Urothelium cell line (cell line): Measurements from ENCODE around the gene CNOT2.
A peak's percentile ranks its signal among the peaks of the same experiment; 100 is the strongest.
"Not testable (repeated sequence)": the region's sequence is repeated elsewhere in the genome, so short reads cannot be mapped to it uniquely, and the experiment has no call there.

Experiments used
- DNase-seq: peaks from one replicate; pipeline ENCODE4 v3.0.0; 2011; ENCODE audit warnings: low spot score, mixed read lengths
- FAIRE-seq: peaks from 2 replicates; lab custom pipeline; 2011; peaks lifted over from hg19 to GRCh38; lab: Jason Lieb, UNC

CNOT2 gene

GRCh38 chr12:70359458-70360197 lies 116.4 kb downstream of the CNOT2 start:
- DNase-seq (no peak), FAIRE-seq (no peak)

- DNase-seq = no peak
- FAIRE-seq = no peak
Observed at GRCh38 chr12:70360218-70360617, 117.0 kb downstream of the CNOT2 start.

- DNase-seq = peak; percentile 16
- FAIRE-seq = no peak
Observed at GRCh38 chr12:70364695-70365397, 121.6 kb downstream of the CNOT2 start.

- FAIRE-seq (no peak), DNase-seq (no peak)
Observed at GRCh38 chr12:70365398-70365647, 122.1 kb downstream of the CNOT2 start.

GRCh38 chr12:70365648-70366518 lies 122.7 kb downstream of the CNOT2 start, which contains the start of gene KCNMB4:
KCNMB4 (plus strand) TSS chr12:70366290; CDS start chr12:70366735, 445 bp downstream.
- peak; percentile 81 for DNase-seq
- FAIRE-seq = no peak

- no peak for FAIRE-seq
- peak; percentile 38 for DNase-seq
Observed at GRCh38 chr12:70366581-70367257, 123.5 kb downstream of the CNOT2 start.

DNA sequence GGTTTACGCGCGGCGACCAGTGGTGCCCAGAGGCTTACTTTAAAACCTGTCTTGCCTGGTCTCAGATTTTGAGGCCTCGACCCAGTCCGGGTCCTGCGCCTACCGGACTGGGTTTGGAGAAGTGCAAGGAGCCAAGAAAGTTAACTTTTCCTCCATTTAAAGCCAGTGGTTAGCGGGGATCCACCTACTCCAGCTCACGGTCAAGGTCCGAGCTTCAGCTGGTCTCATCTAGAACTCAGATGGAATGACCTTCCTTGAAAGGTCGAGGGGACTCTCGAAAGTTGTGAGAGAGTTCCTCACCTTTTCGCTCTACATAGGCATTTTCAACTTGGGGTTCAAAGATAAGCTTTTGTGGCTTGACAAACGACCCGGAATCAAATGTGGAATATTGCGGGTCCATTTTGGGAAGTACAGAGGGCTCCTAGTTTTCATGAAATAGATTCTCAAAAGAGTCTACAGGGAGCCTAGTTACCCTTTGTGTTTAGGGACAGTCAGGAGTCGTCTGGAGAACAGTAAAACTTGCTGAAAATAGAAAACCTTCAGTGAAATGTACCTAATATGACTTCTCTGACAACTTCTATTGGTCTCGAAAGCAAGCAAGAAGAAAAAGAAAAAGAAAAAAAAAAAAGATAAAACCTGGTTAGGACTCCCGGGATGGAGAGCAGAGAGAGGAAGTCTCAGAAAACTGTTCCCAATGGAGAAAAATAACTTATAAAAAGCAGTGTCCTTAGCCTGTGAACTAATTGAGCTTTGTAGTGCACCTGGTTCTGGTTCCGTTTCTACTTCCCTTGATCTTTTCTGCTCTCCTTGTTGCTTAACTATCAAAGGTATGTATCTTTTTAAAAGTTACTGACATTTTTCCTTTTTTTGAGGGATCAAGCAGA lies 124.3 kb downstream of the CNOT2 start:
- FAIRE-seq (no peak), DNase-seq (no peak)

DNA sequence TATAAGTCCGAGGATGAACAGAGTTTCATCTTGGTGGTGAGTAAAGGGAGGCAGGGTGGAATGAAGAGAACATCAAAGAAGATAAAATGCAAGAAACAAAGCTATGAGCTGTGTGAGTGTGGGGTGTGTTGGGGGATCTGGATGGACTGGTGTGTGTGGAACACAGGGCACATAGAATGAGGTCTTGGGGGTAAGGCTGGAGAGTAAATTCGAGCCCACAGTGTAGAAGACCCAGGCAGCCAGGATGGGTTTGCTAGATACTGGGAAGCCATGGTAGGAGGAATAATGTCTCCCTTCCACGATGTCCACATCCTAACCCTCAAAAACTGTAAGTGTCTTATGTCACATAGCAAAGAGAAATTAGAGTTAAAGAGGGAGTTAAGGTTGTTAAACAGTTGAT lies 129.6 kb downstream of the CNOT2 start:
- DNase-seq = no peak
- FAIRE-seq = no peak

DNA sequence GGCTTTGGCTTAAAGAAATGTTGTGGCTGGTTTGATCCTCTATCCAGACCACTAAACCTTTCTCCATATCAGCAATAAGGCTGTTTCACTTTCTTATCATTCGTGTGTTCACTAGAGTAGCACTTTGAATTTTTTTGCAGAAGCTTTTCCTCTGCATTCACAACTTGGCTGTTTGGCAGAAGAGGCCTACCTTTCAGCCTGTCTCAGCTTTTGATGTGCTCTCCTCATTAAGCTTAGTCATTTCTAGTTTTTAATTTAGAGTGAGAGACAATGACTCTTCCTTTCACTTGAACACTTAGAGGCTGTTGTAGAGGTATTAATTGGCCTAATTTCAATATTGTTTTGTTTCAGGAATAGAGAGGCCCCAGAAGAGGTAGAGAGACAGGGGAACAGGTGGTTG lies 136.6 kb downstream of the CNOT2 start:
- DNase-seq = no peak
- FAIRE-seq = no peak

GRCh38 chr12:70383484-70383883 lies 140.3 kb downstream of the CNOT2 start:
- no peak for FAIRE-seq

DNA sequence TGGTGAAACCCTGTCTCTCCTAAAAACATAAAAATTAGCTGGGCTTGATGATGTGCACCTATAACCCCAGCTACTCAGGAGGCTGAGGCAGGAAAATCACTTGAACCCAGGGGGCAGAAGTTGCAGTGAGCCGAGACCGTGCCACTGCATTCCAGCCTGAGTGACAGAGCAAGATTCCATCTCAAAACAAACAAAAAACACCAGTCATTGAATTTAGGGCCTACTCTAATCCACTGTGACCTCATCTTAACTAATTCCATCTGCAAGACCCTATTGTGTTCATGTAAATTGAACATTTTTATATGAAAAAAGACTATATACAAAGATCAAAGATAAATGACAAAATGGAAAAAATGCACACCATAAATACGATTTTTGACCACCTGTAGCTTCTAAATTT lies 140.7 kb downstream of the CNOT2 start:
- no peak for DNase-seq
- no peak for FAIRE-seq

More at GRCh38 chr12:70383484-70383883, 140.3 kb downstream of the CNOT2 start:
- no peak for DNase-seq

- FAIRE-seq = no peak
- no peak for DNase-seq
Observed at GRCh38 chr12:70386771-70387170, 143.5 kb downstream of the CNOT2 start.

DNA sequence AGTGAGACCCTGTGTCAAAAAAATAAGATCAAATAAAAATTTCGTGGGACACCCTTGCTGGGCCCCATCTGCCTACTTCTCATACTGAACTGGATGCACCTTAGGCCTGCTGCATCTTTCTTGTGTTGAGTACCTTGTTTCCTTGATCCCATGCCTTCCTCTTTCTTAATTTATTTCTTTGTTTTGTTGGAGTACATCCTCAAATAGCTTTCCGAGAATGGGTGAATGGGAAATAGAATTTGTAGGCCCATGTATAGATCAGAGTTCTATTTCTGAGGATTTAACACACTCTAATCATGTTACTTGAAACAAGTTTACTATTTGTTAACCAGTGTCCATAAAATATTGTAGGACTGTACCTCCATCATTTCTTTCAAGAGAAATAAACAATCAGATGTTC lies 146.4 kb downstream of the CNOT2 start:
- DNase-seq = no peak
- no peak for FAIRE-seq

DNA sequence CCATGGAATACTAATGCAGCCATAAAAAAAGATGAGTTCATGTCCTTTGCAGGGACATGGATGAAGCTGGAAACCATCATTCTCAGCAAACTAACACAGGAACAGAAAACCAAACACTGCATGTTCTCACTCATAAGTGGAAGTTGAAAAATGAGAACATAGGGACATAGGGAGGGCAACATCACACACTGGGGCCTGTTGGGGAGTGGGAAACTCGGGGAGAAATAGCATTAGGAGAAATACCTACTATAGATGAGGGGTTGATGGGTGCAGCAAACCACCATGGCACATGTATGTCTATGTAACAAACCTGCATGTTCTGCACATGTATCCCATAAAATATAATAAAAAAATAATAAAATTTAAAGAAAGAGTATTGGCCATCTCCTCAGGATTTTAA lies 149.4 kb downstream of the CNOT2 start:
- DNase-seq, FAIRE-seq: not testable (repeated sequence)

DNA sequence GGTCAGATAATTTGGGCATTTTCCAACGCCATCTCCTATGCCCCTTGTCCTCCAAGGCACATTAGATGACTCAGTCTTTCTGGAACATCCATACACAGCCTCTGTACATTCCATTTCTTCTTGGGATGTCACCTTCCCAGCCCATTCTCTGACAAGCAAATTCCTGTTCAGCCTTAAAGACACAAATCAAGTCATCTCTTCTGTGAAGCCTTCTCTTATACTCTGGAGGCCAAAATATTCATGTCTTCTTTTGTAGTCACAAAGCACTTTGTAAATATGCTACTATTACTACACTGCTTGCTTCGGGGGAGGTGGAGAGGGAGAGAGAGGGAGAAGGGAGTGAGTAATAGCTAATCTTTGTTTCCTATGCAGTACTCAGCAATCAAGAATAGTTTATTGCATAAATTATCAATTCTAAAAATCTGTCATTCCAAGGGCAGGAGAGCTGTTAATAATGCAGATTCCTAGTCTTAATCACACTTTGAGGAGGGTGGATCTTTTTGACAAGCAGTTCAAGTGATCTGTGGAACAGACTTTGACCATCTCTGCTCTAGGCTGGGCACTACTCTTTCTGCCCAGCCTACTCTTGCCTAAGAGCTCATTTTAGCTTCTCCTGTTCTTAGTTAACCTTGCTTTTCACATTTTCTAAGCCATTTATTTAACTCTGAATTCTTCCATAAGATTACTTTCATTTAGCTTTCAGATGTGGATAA lies 150.7 kb downstream of the CNOT2 start:
- DNase-seq (peak; percentile 11), FAIRE-seq (no peak)

- no peak for DNase-seq
Observed at GRCh38 chr12:70398002-70398401, 154.8 kb downstream of the CNOT2 start.

DNA sequence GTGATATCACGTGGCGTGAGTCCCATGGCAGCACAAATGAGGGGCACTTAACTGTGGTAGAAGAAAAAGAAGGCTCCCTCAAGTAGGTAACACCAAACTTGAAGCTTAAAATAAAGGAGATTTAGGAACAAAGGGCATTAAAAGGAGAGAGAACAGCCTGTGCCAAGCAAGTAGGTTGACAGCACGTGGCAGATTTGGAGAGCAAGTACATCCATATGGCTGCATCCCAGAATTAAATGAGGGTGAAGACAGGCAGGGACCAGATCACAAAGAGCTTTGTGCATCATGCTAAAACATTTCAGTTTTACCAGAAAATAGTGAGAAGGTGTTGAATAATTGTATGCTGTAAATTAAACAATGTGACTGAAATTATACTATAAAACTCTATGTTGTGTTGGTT lies 155.6 kb downstream of the CNOT2 start:
- DNase-seq = no peak

More at GRCh38 chr12:70398002-70398401, 154.8 kb downstream of the CNOT2 start:
- no peak for FAIRE-seq

GRCh38 chr12:70399311-70399710 lies 156.1 kb downstream of the CNOT2 start:
- no peak for FAIRE-seq
- no peak for DNase-seq

More for the DNA sequence above, 155.6 kb downstream of the CNOT2 start:
- no peak for FAIRE-seq

DNA sequence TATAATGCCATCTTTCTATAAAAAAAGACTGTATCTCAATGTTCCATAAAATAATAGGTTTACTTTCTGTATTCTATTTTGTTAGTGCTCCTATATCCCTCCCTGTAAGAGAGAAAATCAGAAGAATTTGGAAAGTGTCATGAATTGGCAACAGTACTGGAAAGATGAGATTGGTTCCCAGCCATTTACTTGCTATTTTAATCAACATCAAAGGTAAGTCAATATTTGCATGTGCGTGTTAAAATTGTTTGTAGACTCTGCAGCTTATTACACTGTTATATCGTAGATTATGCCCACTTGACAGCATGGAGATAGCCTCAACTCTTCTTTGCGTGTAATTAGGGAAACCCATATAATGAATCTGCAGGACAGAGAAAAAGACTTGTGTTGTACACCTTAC lies 156.9 kb downstream of the CNOT2 start:
- FAIRE-seq (no peak), DNase-seq (no peak)
